IMR-90 (cell line): ENCODE measurements around the gene FOXO1. TPM values are rescaled to one million over a fixed set of nuclear protein-coding genes. Genes with fewer than 3 reads are reported as not detected.
"Not testable (repeated sequence)": the region's sequence is repeated elsewhere in the genome, so short reads cannot be mapped to it uniquely, and the experiment has no call there.

Experiments
- ATAC-seq: fragments of 200-7000 bp; cut with Tn5 transposase; 2 replicates; pipeline ENCODE4 v1.9.1; 2020; ENCODE audit warnings: low read depth, mild to moderate bottlenecking, moderate library complexity
- BruUV-seq: library from RNA; stranded (reverse); fragments of 400-500 nt; replicated peaks from 2 replicates; lab custom pipeline; 2021; lab: Mats Ljungman, UMichigan
- CTCF ChIA-PET: fragments of 300-600 bp; formaldehyde crosslinking; extraction: SDS; loops from one replicate; lab custom pipeline; 2021; ENCODE audit warnings: antibody characterized with exemption; lab: Yijun Ruan, JAX
- POLR2A ChIA-PET: fragments of 300-600 bp; sonication (Branson Sonifier 250); formaldehyde crosslinking; loops from one replicate; lab custom pipeline; 2022; ENCODE audit warnings: antibody characterized with exemption; ENCODE audit not compliant: unreplicated experiment; lab: Charles Lee
- DNase-seq: peaks from one replicate; pipeline ENCODE4 v3.0.0; 2013
- H2AFZ ChIP-seq: replicated peaks from 2 replicates; pipeline ENCODE3; 2013; ENCODE audit warnings: low read length, mild to moderate bottlenecking; ENCODE audit not compliant: poor library complexity
- H2AK5ac ChIP-seq: 2 replicates; pipeline ENCODE4 v1.6.1; 2013; ENCODE audit warnings: low read depth, low read length, inconsistent platforms
- H2AK9ac ChIP-seq: replicated peaks from 2 replicates; pipeline ENCODE3; 2013; ENCODE audit warnings: mild to moderate bottlenecking, low read depth, low read length, moderate library complexity; ENCODE audit not compliant: poor library complexity
- H2BK120ac ChIP-seq: 2 replicates; pipeline ENCODE4 v1.6.1; 2013; ENCODE audit warnings: low read depth, low read length, inconsistent platforms
- H2BK15ac ChIP-seq: 3 replicates; pipeline ENCODE4 v1.6.1; 2013; ENCODE audit warnings: low read depth, low read length, inconsistent platforms
- H2BK20ac ChIP-seq: 2 replicates; pipeline ENCODE4 v1.6.1; 2013; ENCODE audit warnings: low read depth, mild to moderate bottlenecking, inconsistent platforms, low read length, moderate library complexity
- H2BK5ac ChIP-seq: 2 replicates; pipeline ENCODE4 v1.6.1; 2013; ENCODE audit warnings: mild to moderate bottlenecking, low read depth, low read length, inconsistent platforms; ENCODE audit not compliant: poor library complexity, severe bottlenecking
- H3K14ac ChIP-seq: replicated peaks from 2 replicates; pipeline ENCODE4 v1.6.1; 2013; ENCODE audit warnings: low read depth, low read length, inconsistent platforms
- H3K18ac ChIP-seq: 2 replicates; pipeline ENCODE4 v1.6.1; 2013; ENCODE audit warnings: low read depth, low read length, control low read depth
- H3K23ac ChIP-seq: 2 replicates; pipeline ENCODE4 v1.6.1; 2013; ENCODE audit warnings: low read depth, low read length, inconsistent platforms
- H3K27ac ChIP-seq: 2 replicates; pipeline ENCODE4 v1.5.1; 2013; ENCODE audit warnings: mild to moderate bottlenecking, control low read depth, low read length; ENCODE audit not compliant: insufficient read depth
- H3K27me3 ChIP-seq: 2 replicates; pipeline ENCODE4 v1.6.1; 2013; ENCODE audit warnings: low read length; ENCODE audit not compliant: control insufficient read depth, insufficient read depth
- H3K36me3 ChIP-seq: 2 replicates; pipeline ENCODE4 v1.6.1; 2013; ENCODE audit warnings: low read length, mixed read lengths; ENCODE audit not compliant: control insufficient read depth, insufficient read depth
- H3K4ac ChIP-seq: 2 replicates; pipeline ENCODE4 v1.6.1; 2013; ENCODE audit warnings: low read depth, low read length, inconsistent platforms
- H3K4me1 ChIP-seq: 2 replicates; pipeline ENCODE4 v1.6.1; 2013; ENCODE audit warnings: low read length, mixed read lengths; ENCODE audit not compliant: control insufficient read depth, insufficient read depth
- H3K4me2 ChIP-seq: 2 replicates; pipeline ENCODE4 v1.6.1; 2013; ENCODE audit warnings: low read depth, mild to moderate bottlenecking, control low read depth, low read length, moderate library complexity
- H3K4me3 ChIP-seq: 2 replicates; pipeline ENCODE4 v1.5.1; 2013; ENCODE audit warnings: low read depth, mild to moderate bottlenecking, control low read depth, low read length, moderate library complexity; ENCODE audit not compliant: insufficient read depth
- H3K56ac ChIP-seq: 2 replicates; pipeline ENCODE4 v1.6.1; 2013; ENCODE audit warnings: low read length, inconsistent platforms; ENCODE audit not compliant: insufficient read depth; ENCODE audit errors: extremely low read depth
- H3K79me1 ChIP-seq, 2 experiments: 2 replicates each; pipeline ENCODE4 v1.6.1; 2013; ENCODE audit warnings: low read length in 2 of 2, inconsistent platforms in 1 of 2, low read depth in 1 of 2
- H3K9ac ChIP-seq: 2 replicates; pipeline ENCODE4 v1.6.1; 2013; ENCODE audit warnings: low read depth, low read length, control low read depth
- H3K9me1 ChIP-seq: 2 replicates; pipeline ENCODE4 v1.6.1; 2013; ENCODE audit warnings: low read length, inconsistent platforms; ENCODE audit not compliant: insufficient read depth
- H3K9me3 ChIP-seq: 2 replicates; pipeline ENCODE4 v1.6.1; 2013; ENCODE audit warnings: low read length; ENCODE audit not compliant: control insufficient read depth, insufficient read depth
- H4K20me1 ChIP-seq: 2 replicates; pipeline ENCODE4 v1.6.1; 2013; ENCODE audit warnings: low read length, inconsistent platforms; ENCODE audit not compliant: insufficient read depth
- H4K5ac ChIP-seq: 2 replicates; pipeline ENCODE4 v1.6.1; 2013; ENCODE audit warnings: mild to moderate bottlenecking, low read depth, low read length, control low read depth
- H4K8ac ChIP-seq, 2 experiments: 2 replicates each; pipeline ENCODE4 v1.6.1; 2013; ENCODE audit warnings: low read depth in 2 of 2, low read length in 2 of 2, control low read depth in 1 of 2, inconsistent platforms in 1 of 2
- H4K91ac ChIP-seq: 2 replicates; pipeline ENCODE4 v1.6.1; 2013; ENCODE audit warnings: low read depth, low read length, inconsistent platforms; ENCODE audit not compliant: insufficient read depth
- WGBS, 2 experiments: methylation state at CpG; one replicate each; pipeline versions ENCODE4 v1.1.5 to v1.1.7; 2013; ENCODE audit warnings: missing lambda C conversion rate in 2 of 2; ENCODE audit not compliant: insufficient read length in 1 of 2; ENCODE audit errors: extremely low coverage in 2 of 2; 5-methylcytosine and 5-hydroxymethylcytosine counted together
- dilution Hi-C: fragments of 300-500 bp; cut with HindIII; formaldehyde crosslinking; loops from one replicate; pipeline ENCODE4 v1.14.3; 2018; ENCODE audit warnings: low sequenced_read_pairs; ENCODE audit not compliant: unreplicated experiment
- in situ Hi-C: fragments of 300-500 bp; cut with MboI; formaldehyde crosslinking; loops from 3 replicates; pipeline ENCODE4 v1.14.3; 2019; ENCODE audit warnings: low sequenced_read_pairs, inconsistent platforms, mixed read lengths
- intact Hi-C: fragments of 100-400 bp; cut with micrococcal nuclease; formaldehyde crosslinking; loops from 2 replicates; pipeline ENCODE4 v1.10.0; 2022
- polyA plus RNA-seq, 3 experiments: library from polyadenylated mRNA; depleted of rRNA; stranded (reverse); fragments of >200 nt; gene quantifications; 2 replicates each; pipeline ENCODE4 v1.2.3, GENCODE V29; 2012; ENCODE audit warnings: low replicate concordance in 1 of 3
- total RNA-seq: library from RNA; depleted of rRNA; stranded (reverse); fragments of >200 nt; gene quantifications from 2 replicates; pipeline ENCODE4 v1.2.3, GENCODE V29; 2012

Gene FOXO1
- total and polyA plus RNA-seq, 2 of the 4 experiments (the other 2 are of a cell fraction): 0.12 to 0.18 TPM

GRCh38 chr13:40714433-40714832 lies 48.0 kb upstream of the FOXO1 start:
- ATAC-seq, H2AK9ac ChIP-seq, H4K20me1 ChIP-seq, H2BK120ac ChIP-seq, BruUV-seq, H3K4me3 ChIP-seq, H4K91ac ChIP-seq, H3K9ac ChIP-seq, H3K4ac ChIP-seq, DNase-seq, intact Hi-C loops, H3K27ac ChIP-seq, in situ Hi-C loops, H2AK5ac ChIP-seq, H3K36me3 ChIP-seq, H3K79me1 ChIP-seq, H2BK5ac ChIP-seq, H2BK20ac ChIP-seq, H3K9me3 ChIP-seq, H3K27me3 ChIP-seq, POLR2A ChIA-PET, H4K8ac ChIP-seq, H3K56ac ChIP-seq, dilution Hi-C loops, H3K23ac ChIP-seq, H2BK15ac ChIP-seq, CTCF ChIA-PET, H3K4me1 ChIP-seq, H3K14ac ChIP-seq, H2AFZ ChIP-seq, H4K5ac ChIP-seq, H3K4me2 ChIP-seq, H3K18ac ChIP-seq, H3K9me1 ChIP-seq: not testable (repeated sequence)
- no CpG with 5 or more reads among the region's 1 CpG for WGBS, 2 experiments
